ENCODE data around the gene CARS2. TPM values are rescaled to one million over a fixed set of nuclear protein-coding genes. Genes with fewer than 3 reads are reported as not detected.

CARS2 gene
- total and polyA plus RNA-seq, 2 experiments from 2014 or later, result 39.0 to 53.5 TPM

GRCh38 chr13:110652764-110653163 is 53.2 kb downstream of the CARS2 start:
- Histone ChIP-seq H3K36me3 (ENCODE audit: insufficient read depth) (no peaks in the 10 kb centered on the region; the same call in 1 of the 2 replicates), H3K27me3 (ENCODE audit: insufficient read depth) (no peaks in the 10 kb centered on the region), H3K4me3 (no peak overlapping the region), H2AFZ (no peak overlapping the region), H4K20me1 (replicated peaks; ENCODE audit: insufficient read depth) (peaks cover 3% of the 10 kb centered on the region; the same call in 1 of the 2 replicates), H3K4me1 (ENCODE audit: insufficient read depth) (no peaks in the 10 kb centered on the region), H3K4me2 (no peak overlapping the region), H3K27ac (ENCODE audit: low read depth) (no peak overlapping the region), H3F3A (replicated peaks; ENCODE audit: low read depth) (no peaks in the 10 kb centered on the region), H3K79me2 (replicated peaks; ENCODE audit: insufficient read depth) (no peaks in the 10 kb centered on the region), H3K9me2 (ENCODE audit: insufficient read depth) (no peaks in the 10 kb centered on the region)
- no peak overlapping the region for H3K27ac Mint-ChIP-seq
- TF ChIP-seq, protein P1, sequence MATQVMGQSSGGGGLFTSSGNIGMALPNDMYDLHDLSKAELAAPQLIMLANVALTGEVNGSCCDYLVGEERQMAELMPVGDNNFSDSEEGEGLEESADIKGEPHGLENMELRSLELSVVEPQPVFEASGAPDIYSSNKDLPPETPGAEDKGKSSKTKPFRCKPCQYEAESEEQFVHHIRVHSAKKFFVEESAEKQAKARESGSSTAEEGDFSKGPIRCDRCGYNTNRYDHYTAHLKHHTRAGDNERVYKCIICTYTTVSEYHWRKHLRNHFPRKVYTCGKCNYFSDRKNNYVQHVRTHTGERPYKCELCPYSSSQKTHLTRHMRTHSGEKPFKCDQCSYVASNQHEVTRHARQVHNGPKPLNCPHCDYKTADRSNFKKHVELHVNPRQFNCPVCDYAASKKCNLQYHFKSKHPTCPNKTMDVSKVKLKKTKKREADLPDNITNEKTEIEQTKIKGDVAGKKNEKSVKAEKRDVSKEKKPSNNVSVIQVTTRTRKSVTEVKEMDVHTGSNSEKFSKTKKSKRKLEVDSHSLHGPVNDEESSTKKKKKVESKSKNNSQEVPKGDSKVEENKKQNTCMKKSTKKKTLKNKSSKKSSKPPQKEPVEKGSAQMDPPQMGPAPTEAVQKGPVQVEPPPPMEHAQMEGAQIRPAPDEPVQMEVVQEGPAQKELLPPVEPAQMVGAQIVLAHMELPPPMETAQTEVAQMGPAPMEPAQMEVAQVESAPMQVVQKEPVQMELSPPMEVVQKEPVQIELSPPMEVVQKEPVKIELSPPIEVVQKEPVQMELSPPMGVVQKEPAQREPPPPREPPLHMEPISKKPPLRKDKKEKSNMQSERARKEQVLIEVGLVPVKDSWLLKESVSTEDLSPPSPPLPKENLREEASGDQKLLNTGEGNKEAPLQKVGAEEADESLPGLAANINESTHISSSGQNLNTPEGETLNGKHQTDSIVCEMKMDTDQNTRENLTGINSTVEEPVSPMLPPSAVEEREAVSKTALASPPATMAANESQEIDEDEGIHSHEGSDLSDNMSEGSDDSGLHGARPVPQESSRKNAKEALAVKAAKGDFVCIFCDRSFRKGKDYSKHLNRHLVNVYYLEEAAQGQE (IDR thresholded peaks at IDR 0.05; ENCODE audit: unreplicated experiment), result no peak
- TF ChIP-seq EZH2phosphoT487 (IDR thresholded peaks at IDR 0.05; ENCODE audit: unreplicated experiment) (no peak), ZNF331 (CRISPR knock-in tag; IDR thresholded peaks at IDR 0.05; ENCODE audit: low read depth) (no peak), JUNB (IDR thresholded peaks at IDR 0.05; ENCODE audit: unreplicated experiment) (no peak), CREB1 (CRISPR knock-in tag; IDR thresholded peaks at IDR 0.05; ENCODE audit: low read depth) (no peak), EZH2 (IDR thresholded peaks at IDR 0.05; ENCODE audit: low read depth, unreplicated experiment) (no peak), ZNF114 (CRISPR knock-in tag; IDR thresholded peaks at IDR 0.05) (no peak), STAT1 (IDR thresholded peaks at IDR 0.05; ENCODE audit: unreplicated experiment) (no peak), POLR2AphosphoS5 (IDR thresholded peaks at IDR 0.05; ENCODE audit: low read depth) (no peak)
- TF ChIP-seq, protein P2, sequence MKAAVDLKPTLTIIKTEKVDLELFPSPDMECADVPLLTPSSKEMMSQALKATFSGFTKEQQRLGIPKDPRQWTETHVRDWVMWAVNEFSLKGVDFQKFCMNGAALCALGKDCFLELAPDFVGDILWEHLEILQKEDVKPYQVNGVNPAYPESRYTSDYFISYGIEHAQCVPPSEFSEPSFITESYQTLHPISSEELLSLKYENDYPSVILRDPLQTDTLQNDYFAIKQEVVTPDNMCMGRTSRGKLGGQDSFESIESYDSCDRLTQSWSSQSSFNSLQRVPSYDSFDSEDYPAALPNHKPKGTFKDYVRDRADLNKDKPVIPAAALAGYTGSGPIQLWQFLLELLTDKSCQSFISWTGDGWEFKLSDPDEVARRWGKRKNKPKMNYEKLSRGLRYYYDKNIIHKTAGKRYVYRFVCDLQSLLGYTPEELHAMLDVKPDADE (IDR thresholded peaks at IDR 0.05), result no peak
- H3K36me3 Mint-ChIP-seq (ENCODE audit: low read depth), result peaks cover 19% of the 10 kb centered on the region
- no peak overlapping the region for H3K4me3 Mint-ChIP-seq
- peaks cover 1% of the 10 kb centered on the region for H3K9me3 Mint-ChIP-seq
- DNase-seq (ENCODE audit: low spot score), result no peak
- H3K4me1 Mint-ChIP-seq, result peaks cover 18% of the 10 kb centered on the region
- H3K27me3 Mint-ChIP-seq (ENCODE audit: insufficient read depth, low read depth, poor library complexity), result peaks cover 8% of the 10 kb centered on the region
- ATAC-seq, result no peak

DNA sequence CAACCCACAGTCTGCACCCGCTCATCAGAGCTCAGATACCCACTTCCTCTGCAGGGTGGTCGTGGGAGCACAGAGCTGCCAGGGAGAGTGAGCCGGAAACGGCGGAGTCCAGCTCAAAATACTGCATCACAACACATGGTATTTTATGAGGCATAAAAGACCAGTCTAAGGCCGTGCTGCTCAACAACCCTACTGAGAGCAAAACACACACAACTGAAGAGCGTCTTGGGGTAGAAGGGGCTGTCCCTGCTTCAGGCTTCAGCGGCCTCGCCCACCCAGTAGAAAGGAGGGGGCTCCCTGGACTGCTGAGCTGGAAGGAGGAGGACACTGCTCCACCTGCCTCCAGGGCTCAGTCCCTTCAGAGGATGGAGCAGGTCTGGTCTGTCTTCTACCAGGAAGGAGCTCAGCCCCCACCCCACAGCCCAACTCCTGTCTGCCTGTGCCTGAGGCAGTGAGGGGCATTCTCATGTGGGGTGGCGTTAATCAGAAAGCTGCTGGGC is 53.6 kb downstream of the CARS2 start:
- peaks cover 14% of the 10 kb centered on the region for H3K36me3 Mint-ChIP-seq (ENCODE audit: low read depth)
- DNase-seq (ENCODE audit: low spot score) (no peak), ATAC-seq (peak; percentile 13; the same call in 2 of the 3 replicates)
- peak overlapping the region; percentile 15; the same call in 1 of the 2 replicates for H3K27ac Mint-ChIP-seq
- no peaks in the 10 kb centered on the region for H3K9me2 ChIP-seq (ENCODE audit: insufficient read depth)
- no peak overlapping the region for H3K27ac ChIP-seq (ENCODE audit: low read depth)
- no peaks in the 10 kb centered on the region; the same call in 2 of the 3 replicates for H3K9me3 Mint-ChIP-seq
- no peaks in the 10 kb centered on the region for H3K4me1 ChIP-seq (ENCODE audit: insufficient read depth)
- no peak overlapping the region for H3K4me3 Mint-ChIP-seq
- no peaks in the 10 kb centered on the region for H3F3A ChIP-seq (replicated peaks; ENCODE audit: low read depth)
- no peak overlapping the region for H3K4me2 ChIP-seq
- no peaks in the 10 kb centered on the region; the same call in 1 of the 2 replicates for H3K36me3 ChIP-seq (ENCODE audit: insufficient read depth)
- peaks cover 19% of the 10 kb centered on the region for H3K4me1 Mint-ChIP-seq
- no peak overlapping the region for H2AFZ ChIP-seq
- H4K20me1 ChIP-seq (replicated peaks; ENCODE audit: insufficient read depth), result peaks cover 3% of the 10 kb centered on the region; the same call in 1 of the 2 replicates
- no peaks in the 10 kb centered on the region for H3K79me2 ChIP-seq (replicated peaks; ENCODE audit: insufficient read depth)
- no peak overlapping the region for H3K4me3 ChIP-seq
- H3K27me3 ChIP-seq (ENCODE audit: insufficient read depth), result no peaks in the 10 kb centered on the region
- TF ChIP-seq POLR2AphosphoS5 (IDR thresholded peaks at IDR 0.05; ENCODE audit: low read depth), result no peak
- peaks cover 8% of the 10 kb centered on the region for H3K27me3 Mint-ChIP-seq (ENCODE audit: insufficient read depth, low read depth, poor library complexity)

Data from GM23338 (cell line).